22Rv1 (cell line): ENCODE results near the gene ZNF681.

ENCODE experiments used
- H3K27ac ChIP-seq: fragments of 450-650 bp; 2 replicates; pipeline ENCODE4 v1.5.1; 2017
- CTCF ChIP-seq: fragments of 450-650 bp; IDR thresholded peaks from 2 replicates; pipeline ENCODE4 v1.5.1; 2017; ENCODE audit warnings: mild to moderate bottlenecking
- ZFX ChIP-seq: fragments of 450-650 bp; IDR thresholded peaks from 2 replicates; pipeline ENCODE4 v1.6.1; 2017; ENCODE audit warnings: antibody characterized with exemption, borderline replicate concordance

ZNF681 gene

GRCh38 chr19:23774106-23774505, 15.4 kb upstream of the ZNF681 start:
- no peak overlapping the region for H3K27ac ChIP-seq
- TF ChIP-seq CTCF (no peak), ZFX (no peak)

GRCh38 chr19:23772675-23773063, 14.0 kb upstream of the ZNF681 start:
- no peak for TF ChIP-seq CTCF
- TF ChIP-seq ZFX = no peak
- no peak overlapping the region for H3K27ac ChIP-seq

- H3K27ac ChIP-seq = no peak overlapping the region
- no peak for TF ChIP-seq CTCF
- TF ChIP-seq ZFX = no peak
Observed at GRCh38 chr19:23771761-23772674, 13.3 kb upstream of the ZNF681 start.

- H3K27ac ChIP-seq = no peak overlapping the region
- TF ChIP-seq CTCF (no peak), ZFX (no peak)
Observed at GRCh38 chr19:23771316-23771715, 12.6 kb upstream of the ZNF681 start.

GRCh38 chr19:23770672-23771250, 12.1 kb upstream of the ZNF681 start:
- no peak for TF ChIP-seq ZFX
- TF ChIP-seq CTCF = no peak
- no peak overlapping the region for H3K27ac ChIP-seq

DNA sequence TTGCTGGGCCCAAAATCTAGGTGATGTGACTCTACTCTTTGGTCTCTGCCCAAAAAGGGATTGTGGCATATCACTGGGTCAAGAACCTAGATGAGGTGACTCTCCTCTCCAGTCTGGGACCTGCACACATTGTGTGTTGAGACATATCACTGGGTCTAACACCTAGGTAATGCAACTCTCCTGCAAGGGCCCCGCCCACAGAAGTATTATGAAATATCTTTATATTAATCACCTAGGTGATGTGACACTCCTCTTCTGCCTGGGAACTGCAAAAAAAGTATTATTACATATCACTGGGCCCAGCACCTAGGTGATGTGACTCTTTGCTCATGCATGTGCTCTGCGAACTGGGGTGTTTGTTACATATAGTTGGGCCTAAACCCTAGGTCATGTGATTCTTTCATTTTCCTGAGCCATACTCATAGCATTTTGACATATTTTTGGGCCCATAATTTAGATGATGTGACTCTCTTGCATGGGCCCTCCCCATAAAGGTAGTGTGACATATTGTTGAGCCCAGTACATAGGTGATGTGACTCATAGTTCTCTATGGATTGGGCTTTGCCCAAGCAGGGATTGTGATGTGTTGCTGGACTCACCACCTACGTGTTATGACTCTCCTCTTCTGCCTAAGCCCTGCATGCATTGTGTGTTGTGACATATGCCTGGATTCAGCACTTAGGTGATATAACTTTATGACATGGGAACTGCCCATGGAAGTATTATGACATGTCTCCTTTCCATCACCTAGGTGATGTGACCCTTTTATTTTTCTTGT, 11.2 kb upstream of the ZNF681 start:
- no peak for TF ChIP-seq ZFX
- no peak for TF ChIP-seq CTCF
- H3K27ac ChIP-seq = no peak overlapping the region
